CD14-positive monocyte (primary cell): ENCODE data around the gene DMBX1. TPM values are rescaled to one million over a fixed set of nuclear protein-coding genes. Genes with fewer than 3 reads are reported as not detected.
A peak's percentile ranks its signal among the peaks of the same experiment; 100 is the strongest.

Experiments used
- DNase-seq, 3 donors: peaks; one replicate each; pipeline ENCODE4 v3.0.0-alpha.2; 2011 to 2022
- H2AFZ ChIP-seq: 2 replicates; pipeline ENCODE4 v1.6.0; 2012; ENCODE audit warnings: mild to moderate bottlenecking, low read depth, low read length, inconsistent platforms; ENCODE audit not compliant: insufficient read depth, poor library complexity, severe bottlenecking
- H3K27ac ChIP-seq, 2 donors: 1 replicate in 1 of 2; 2 replicates in 1 of 2; pipeline ENCODE4 v1.5.1; 2012 to 2013; ENCODE audit warnings: low read length in 2 of 2, control low read depth in 1 of 2, inconsistent platforms in 1 of 2, low read depth in 1 of 2, mild to moderate bottlenecking in 1 of 2
- H3K27me3 ChIP-seq, 2 donors: one replicate each; pipeline versions ENCODE4 v1.6.0 to v1.6.1; 2011 to 2013; ENCODE audit warnings: low read length in 2 of 2; ENCODE audit not compliant: control insufficient read depth in 2 of 2, insufficient read depth in 2 of 2
- H3K36me3 ChIP-seq, 2 donors: replicated peaks in 1 of 2; 1 replicate in 1 of 2; 2 replicates in 1 of 2; pipeline versions ENCODE4 v1.5.1 to v1.6.1; 2012 to 2013; ENCODE audit warnings: low read length in 2 of 2, control low read depth in 1 of 2, inconsistent platforms in 1 of 2, mild to moderate bottlenecking in 1 of 2; ENCODE audit not compliant: insufficient read depth in 2 of 2, control insufficient read depth in 1 of 2
- H3K4me1 ChIP-seq, 2 donors: 1 replicate in 1 of 2; 2 replicates in 1 of 2; pipeline versions ENCODE4 v1.5.1 to v1.6.1; 2012 to 2013; ENCODE audit warnings: low read length in 2 of 2, control low read depth in 1 of 2, inconsistent platforms in 1 of 2, mild to moderate bottlenecking in 1 of 2, moderate library complexity in 1 of 2; ENCODE audit not compliant: insufficient read depth in 2 of 2, control insufficient read depth in 1 of 2
- H3K4me2 ChIP-seq: replicated peaks from 2 replicates; pipeline ENCODE3; 2012; ENCODE audit warnings: low read length, moderate library complexity, mild to moderate bottlenecking; ENCODE audit not compliant: poor library complexity, severe bottlenecking; ENCODE audit errors: extremely low read depth
- H3K4me3 ChIP-seq, 3 experiments: fragments of 200-600 bp in 1 of 3; sonication (generic) in 1 of 3; replicated peaks in 1 of 3; 1 replicate in 2 of 3; 2 replicates in 1 of 3; pipeline ENCODE4 v1.5.1; 2011 to 2013; ENCODE audit warnings: low read length in 3 of 3, mild to moderate bottlenecking in 3 of 3, control low read depth in 2 of 3, low read depth in 2 of 3, inconsistent platforms in 1 of 3, moderate library complexity in 1 of 3
- H3K79me2 ChIP-seq: 2 replicates; pipeline ENCODE4 v1.6.0; 2012; ENCODE audit warnings: mild to moderate bottlenecking, control low read depth, inconsistent platforms, low read length, moderate library complexity; ENCODE audit not compliant: insufficient read depth
- H3K9ac ChIP-seq: 2 replicates; pipeline ENCODE4 v1.6.0; 2017; ENCODE audit warnings: low read length, mild to moderate bottlenecking; ENCODE audit not compliant: insufficient read depth, poor library complexity, severe bottlenecking
- H3K9me3 ChIP-seq, 2 donors: replicated peaks in 1 of 2; 1 replicate in 1 of 2; 2 replicates in 1 of 2; pipeline versions ENCODE4 v1.5.1 to v1.6.1; 2012 to 2013; ENCODE audit warnings: low read length in 2 of 2, control low read depth in 1 of 2; ENCODE audit not compliant: control insufficient read depth in 1 of 2, insufficient read depth in 1 of 2
- H4K20me1 ChIP-seq: 2 replicates; pipeline ENCODE4 v1.6.0; 2012; ENCODE audit warnings: mild to moderate bottlenecking, low read length, control low read depth, moderate library complexity; ENCODE audit not compliant: insufficient read depth
- H3K27ac Mint-ChIP-seq, 7 donors: one replicate each; pipeline ENCODE4 v1.8.0; 2020; ENCODE audit warnings: mild to moderate bottlenecking in 7 of 7, mixed read lengths in 7 of 7, moderate library complexity in 6 of 7, inconsistent platforms in 2 of 7
- H3K27me3 Mint-ChIP-seq, 3 donors: one replicate each; pipeline ENCODE4 v1.8.0; 2021 to 2022; ENCODE audit warnings: low read depth in 3 of 3, mild to moderate bottlenecking in 3 of 3, mixed read lengths in 3 of 3, moderate library complexity in 3 of 3, inconsistent platforms in 1 of 3
- H3K36me3 Mint-ChIP-seq, 2 donors: one replicate each; pipeline ENCODE4 v1.8.0; 2020; ENCODE audit warnings: mixed read lengths in 2 of 2, inconsistent platforms in 1 of 2, mild to moderate bottlenecking in 1 of 2
- H3K4me1 Mint-ChIP-seq: one replicate; pipeline ENCODE4 v1.8.0; 2020; ENCODE audit warnings: mild to moderate bottlenecking, mixed read lengths
- H3K4me3 Mint-ChIP-seq, 2 donors: one replicate each; pipeline ENCODE4 v1.8.0; 2020; ENCODE audit warnings: mild to moderate bottlenecking in 2 of 2, mixed read lengths in 2 of 2, moderate library complexity in 1 of 2
- H3K9me3 Mint-ChIP-seq, 7 donors: one replicate each; pipeline ENCODE4 v1.8.0; 2020 to 2022; ENCODE audit warnings: mixed read lengths in 7 of 7, mild to moderate bottlenecking in 6 of 7, moderate library complexity in 6 of 7, inconsistent platforms in 2 of 7
- CTCF ChIP-seq: fragments of 200-600 bp; IDR thresholded peaks from one replicate; pipeline ENCODE4 v1.8.0; 2022; ENCODE audit warnings: antibody characterized with exemption, mild to moderate bottlenecking
- WGBS: methylation state at CpG from one replicate; pipeline ENCODE4 v1.1.5; 2013; ENCODE audit warnings: missing lambda C conversion rate; ENCODE audit not compliant: insufficient coverage; 5-methylcytosine and 5-hydroxymethylcytosine counted together
- intact Hi-C, 2 donors: fragments of 100-400 bp; cut with micrococcal nuclease; formaldehyde crosslinking; loops; one replicate each; pipeline versions ENCODE4 v1.15.0 to v1.15.1; 2023
- polyA plus RNA-seq, 3 donors: library from polyadenylated mRNA; depleted of rRNA in 1 of 3; unstranded in 2 of 3; stranded (reverse) in 1 of 3; fragments of 300-500 nt in 2 of 3; fragments of >200 nt in 1 of 3; fragmentation: Illumina TruSeq in 2 of 3; gene quantifications; 1 replicate in 2 of 3; 2 replicates in 1 of 3; pipeline ENCODE4 v1.2.3, GENCODE V29; 2012 to 2021

The DMBX1 gene
- polyA plus RNA-seq, 3 donors: not detected

GRCh38 chr1:46472498-46473181, 17.0 kb upstream of the DMBX1 start:
- Histone ChIP-seq H3K4me2 (no peak overlapping the region), H3K27ac (no peak overlapping the region), H3K79me2 (no peaks in the 10 kb centered on the region), H3K4me1 (no peaks in the 10 kb centered on the region), H2AFZ (no peak overlapping the region), H3K27me3 (peaks cover 6 to 51% of the 10 kb centered on the region in 2 donors), H3K9ac (no peak overlapping the region), H3K9me3 (no peaks in the 10 kb centered on the region), H3K4me3 (no peak overlapping the region), H4K20me1 (no peaks in the 10 kb centered on the region), H3K36me3 (no peaks in the 10 kb centered on the region)
- intact Hi-C loops: loop anchor here in 1 of 2 donors (10.0 kb wide), 1 partner anchor 242 kb away; the partner anchor contains the start of gene EFCAB14
- Mint-ChIP-seq H3K27me3 (peaks cover 34 to 51% (median 34%) of the 10 kb centered on the region in 3 donors), H3K4me3 (no peak overlapping the region), H3K9me3 (peaks cover 0 to 3% (median 0%) of the 10 kb centered on the region in 7 donors), H3K4me1 (no peaks in the 10 kb centered on the region), H3K27ac (no peak overlapping the region), H3K36me3 (no peaks in the 10 kb centered on the region)
- 82% methylated on average over 5 of the region's 7 CpGs for WGBS
- no peak for TF ChIP-seq CTCF
- no peak for DNase-seq

GRCh38 chr1:46473991-46474390, 15.6 kb upstream of the DMBX1 start:
- Histone ChIP-seq H3K4me3 (no peak overlapping the region), H3K27ac (no peak overlapping the region), H3K9ac (no peak overlapping the region), H3K36me3 (no peaks in the 10 kb centered on the region), H3K4me1 (no peaks in the 10 kb centered on the region), H3K27me3 (peaks cover 0 to 41% of the 10 kb centered on the region in 2 donors), H3K9me3 (no peaks in the 10 kb centered on the region), H4K20me1 (no peaks in the 10 kb centered on the region), H2AFZ (no peak overlapping the region), H3K4me2 (no peak overlapping the region), H3K79me2 (no peaks in the 10 kb centered on the region)
- no peak for DNase-seq
- Mint-ChIP-seq H3K36me3 (no peaks in the 10 kb centered on the region), H3K27me3 (peaks cover 21 to 44% (median 23%) of the 10 kb centered on the region in 3 donors), H3K4me1 (no peaks in the 10 kb centered on the region), H3K9me3 (no peaks in the 10 kb centered on the region), H3K4me3 (peak overlapping the region in 1 of 2 donors; percentile 68), H3K27ac (peak overlapping the region in 3 of 7 donors; percentile 16 to 58 (median 31))
- no peak for TF ChIP-seq CTCF
- WGBS: 71% methylated on average over 2 of the region's 4 CpGs
- intact Hi-C loops: loop anchor here in 1 of 2 donors (10.0 kb wide), 1 partner anchor 241 kb away; the partner anchor contains the start of gene EFCAB14
